AG10803 (cell line): Measurements from ENCODE around the gene CKMT1B.
"Not testable (repeated sequence)": the region's sequence is repeated elsewhere in the genome, so short reads cannot be mapped to it uniquely, and the experiment has no call there.

Experiments
- DNase-seq: peaks from one replicate; pipeline ENCODE4 v3.0.0; 2010; ENCODE audit warnings: low read depth
- H3K4me3 ChIP-seq: 2 replicates; pipeline ENCODE4 v1.5.1; 2011; ENCODE audit warnings: mild to moderate bottlenecking, low read length, control low read depth
- TF ChIP-seq, protein P1 (sequence below): conservative IDR thresholded peaks from 2 replicates; pipeline ENCODE4 v1.5.1; 2011; ENCODE audit warnings: mild to moderate bottlenecking, low read length, control low read depth, inconsistent platforms

Gene CKMT1B

DNA sequence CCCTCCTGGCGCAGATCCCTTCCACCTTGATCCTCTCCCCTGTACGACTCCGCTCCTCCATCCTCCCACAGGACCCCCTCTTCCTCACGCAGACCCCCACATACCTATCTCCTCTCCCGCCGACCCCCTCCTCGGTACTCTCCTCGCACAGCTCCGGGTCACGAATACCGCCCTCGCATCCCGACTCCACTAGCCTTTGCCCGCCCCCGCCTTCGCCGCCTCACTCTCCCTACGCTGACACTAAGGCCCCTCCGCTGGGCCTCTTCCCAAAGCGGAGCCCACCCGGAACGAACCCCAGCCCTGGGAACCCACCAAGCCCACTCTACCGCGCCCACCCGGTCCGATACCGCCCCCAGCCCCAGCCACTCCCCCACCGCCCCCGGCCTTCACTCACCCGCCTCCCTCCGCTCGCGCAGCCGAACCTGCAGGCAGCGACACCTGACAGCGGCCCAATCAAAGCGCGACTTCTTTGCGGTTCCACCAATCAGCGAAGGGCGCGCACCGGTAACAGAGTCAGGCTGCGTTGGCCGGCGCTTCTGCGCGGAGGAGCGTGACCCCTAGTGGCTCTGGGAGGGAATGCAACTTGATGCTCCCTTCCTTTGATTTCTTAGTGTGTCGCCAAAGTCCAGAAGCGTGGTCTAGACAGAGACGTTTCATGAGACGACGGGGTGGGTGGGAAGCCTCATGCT, 3.9 kb upstream of the CKMT1B start, which contains the start of gene PPIP5K1:
Gene PPIP5K1, minus strand, starts transcription at position 431 of the 689 bp plus-strand sequence. CDS start 5,704 bp downstream, outside the sequence.
- DNase-seq, H3K4me3 ChIP-seq: not testable (repeated sequence)

DNA sequence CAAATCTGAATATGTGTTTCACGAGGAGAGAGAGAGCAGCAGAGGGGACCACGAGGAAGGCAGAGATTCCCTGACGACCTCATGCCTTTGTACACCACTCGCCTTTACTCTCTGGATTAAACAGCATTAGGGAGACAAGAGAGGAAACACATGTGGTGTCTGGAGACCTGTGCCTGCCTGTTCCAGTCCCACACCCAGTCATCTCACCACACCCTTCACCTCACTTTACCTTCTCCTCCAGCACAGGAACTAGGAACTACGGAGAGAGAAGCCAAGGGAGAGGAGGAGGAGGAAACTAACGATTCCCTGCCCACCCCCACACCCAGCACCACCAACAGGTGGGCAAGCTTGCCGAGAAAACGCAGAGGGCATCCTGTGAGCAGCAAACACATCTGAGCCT, 986 bp upstream of the CKMT1B start:
- not testable (repeated sequence) for H3K4me3 ChIP-seq, DNase-seq

DNA sequence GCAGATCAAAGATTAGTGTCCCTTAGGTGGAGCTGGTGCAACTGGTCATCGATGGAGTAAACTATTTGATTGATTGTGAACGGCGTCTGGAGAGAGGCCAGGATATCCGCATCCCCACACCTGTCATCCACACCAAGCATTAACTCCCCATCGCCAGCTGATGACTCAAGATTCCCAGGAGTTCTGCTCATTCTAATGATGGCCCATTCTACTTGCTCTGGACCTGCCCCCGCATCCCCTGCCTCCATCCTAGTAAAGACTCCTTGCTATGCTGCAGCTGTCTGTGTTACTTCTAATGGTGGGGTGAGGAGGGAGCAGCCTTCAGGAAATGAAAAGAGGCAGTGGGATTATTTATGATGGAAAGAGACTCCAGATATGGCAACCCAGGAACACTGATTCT, 5.3 kb downstream of the CKMT1B start:
- not testable (repeated sequence) for H3K4me3 ChIP-seq, DNase-seq

DNA sequence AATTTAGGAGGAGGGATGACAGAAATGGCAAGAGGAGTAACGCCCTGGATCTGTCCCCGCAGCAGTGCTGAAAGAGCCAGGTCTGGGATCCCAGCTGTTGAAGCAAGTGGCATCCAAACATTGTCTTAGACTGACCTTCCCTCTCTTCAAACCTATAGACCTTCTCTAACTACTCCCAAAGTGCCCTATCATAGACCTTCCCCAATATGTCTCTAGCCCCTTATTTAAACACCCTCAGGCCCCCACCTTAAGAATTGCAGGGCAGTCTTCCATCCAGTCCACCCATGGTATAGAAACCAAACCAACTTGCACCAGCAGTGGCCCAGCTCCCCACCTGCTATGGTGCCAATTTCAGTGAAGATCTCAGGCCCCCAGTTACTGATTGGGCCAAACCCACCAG, 6.4 kb downstream of the CKMT1B start:
- not testable (repeated sequence) for DNase-seq

DNA sequence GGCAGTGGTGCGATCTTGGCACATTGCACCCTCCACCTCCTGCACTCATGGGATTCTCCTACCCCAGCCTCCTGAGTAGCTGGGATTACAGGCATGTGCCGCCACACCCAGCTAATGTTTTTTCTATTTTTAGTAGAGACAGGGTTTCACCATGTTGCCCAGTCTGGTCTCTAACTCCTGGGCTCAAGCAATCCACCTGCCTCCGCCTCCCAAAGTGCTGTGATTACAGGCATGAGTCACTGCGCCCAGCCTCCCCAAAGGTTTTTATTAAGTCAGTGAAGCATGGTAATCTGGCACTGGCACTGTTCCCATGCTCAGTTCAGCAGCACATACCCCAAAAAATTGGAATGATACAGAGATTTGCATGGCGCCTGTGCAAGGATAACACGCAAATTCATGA, 8.4 kb downstream of the CKMT1B start:
- not testable (repeated sequence) for H3K4me3 ChIP-seq, DNase-seq

More for the DNA sequence above, 6.4 kb downstream of the CKMT1B start:
- not testable (repeated sequence) for H3K4me3 ChIP-seq

DNA sequence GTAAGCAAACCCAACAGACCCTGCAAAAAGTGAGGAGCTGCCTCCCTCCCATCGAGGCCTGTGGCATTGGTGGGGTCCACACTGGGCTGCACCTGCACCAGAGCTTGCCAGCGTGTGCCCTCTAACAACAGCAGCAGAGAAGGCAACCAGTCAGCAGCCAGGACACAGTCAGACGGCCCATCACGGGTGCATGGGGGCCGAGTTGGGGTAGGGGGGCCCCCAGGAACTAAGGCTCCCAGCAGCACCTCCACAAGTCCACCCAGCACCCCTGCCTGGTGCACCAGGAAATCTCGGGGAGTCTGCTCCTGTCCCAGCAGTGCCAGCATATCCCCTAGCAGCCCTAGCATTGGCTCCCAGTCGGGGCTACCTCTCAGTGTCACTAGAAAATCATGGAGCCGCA, 23.9 kb downstream of the CKMT1B start:
- DNase-seq, H3K4me3 ChIP-seq: not testable (repeated sequence)

DNA sequence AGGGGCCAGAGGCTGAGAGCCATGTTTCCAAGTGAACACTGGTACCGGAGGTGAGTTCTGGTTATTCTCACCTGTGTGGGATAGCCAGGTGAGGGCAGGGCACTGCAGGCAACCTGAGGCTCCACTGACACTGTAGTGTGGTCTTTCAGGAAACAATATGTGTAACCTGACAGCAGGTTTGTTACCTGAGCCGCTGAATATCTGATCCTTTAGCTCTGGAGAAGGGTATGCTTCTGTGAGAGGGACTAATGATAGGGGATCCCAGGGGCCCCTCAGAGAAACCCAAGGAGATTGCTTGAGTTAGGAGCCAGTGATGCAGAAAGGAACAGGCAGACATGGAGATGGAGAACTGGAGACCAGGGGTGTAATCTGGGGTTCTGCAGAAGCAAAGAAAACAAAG, 24.9 kb downstream of the CKMT1B start, which contains the start of gene STRC:
Gene STRC, minus strand, starts transcription at position 101 of the 400 bp plus-strand sequence. Its CDS starts 78 bp downstream, at position 23.
- DNase-seq, H3K4me3 ChIP-seq: not testable (repeated sequence)

DNA sequence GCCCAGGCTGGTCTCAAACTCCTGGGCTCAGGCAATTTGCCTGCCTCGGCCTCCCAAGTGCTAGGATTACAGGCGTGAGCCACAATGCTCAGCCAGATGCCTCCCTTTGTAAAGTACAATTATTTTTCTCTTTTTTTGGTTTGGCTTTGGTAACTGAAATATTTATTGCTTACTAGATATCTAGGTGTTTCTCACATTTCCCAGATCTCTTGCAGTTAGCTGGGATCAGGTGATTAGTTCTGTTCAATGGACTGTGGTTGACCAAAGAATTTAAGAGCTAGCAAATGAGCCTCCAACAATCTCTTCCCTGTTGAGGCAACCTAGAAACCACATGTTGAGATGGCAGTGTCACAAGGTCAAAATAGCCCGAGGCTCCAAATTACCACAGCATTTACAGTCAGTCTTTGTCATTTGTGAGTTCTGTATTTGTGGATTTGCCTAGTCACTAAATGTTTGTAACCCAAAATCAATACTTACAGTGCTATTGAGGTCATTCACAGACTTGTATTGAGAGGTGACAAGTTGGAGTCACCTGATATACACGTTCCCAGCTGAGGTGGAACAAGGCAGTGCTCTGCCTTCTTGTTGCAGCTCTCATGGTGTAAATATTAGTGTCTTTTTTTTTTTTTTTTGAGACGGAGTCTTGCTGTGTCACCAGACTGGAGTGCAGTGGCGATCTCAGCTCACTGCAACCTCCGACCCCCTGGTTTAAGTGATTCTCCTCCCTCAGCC, 28.4 kb downstream of the CKMT1B start:
- H3K4me3 ChIP-seq = not testable (repeated sequence)
- DNase-seq = peak; percentile 9

DNA sequence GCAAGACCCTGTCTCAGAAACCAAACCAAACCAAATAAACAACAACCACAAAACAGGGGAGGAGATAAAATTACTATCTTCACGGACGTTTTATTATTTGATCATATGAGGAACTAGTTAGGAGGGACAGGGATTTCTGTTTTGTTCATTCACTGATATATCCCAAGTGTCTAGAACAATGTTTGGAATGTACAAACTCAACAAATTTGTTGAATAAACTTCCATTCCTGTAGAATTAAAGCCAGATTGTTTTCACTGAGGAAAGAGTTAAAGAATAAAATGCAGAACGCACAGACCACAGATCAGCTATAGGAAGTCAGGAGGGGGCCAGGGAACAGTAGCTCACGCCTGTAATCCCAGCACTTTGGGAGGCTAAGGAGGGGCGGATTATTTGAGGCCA, 31.3 kb downstream of the CKMT1B start:
- TF ChIP-seq, protein P1, sequence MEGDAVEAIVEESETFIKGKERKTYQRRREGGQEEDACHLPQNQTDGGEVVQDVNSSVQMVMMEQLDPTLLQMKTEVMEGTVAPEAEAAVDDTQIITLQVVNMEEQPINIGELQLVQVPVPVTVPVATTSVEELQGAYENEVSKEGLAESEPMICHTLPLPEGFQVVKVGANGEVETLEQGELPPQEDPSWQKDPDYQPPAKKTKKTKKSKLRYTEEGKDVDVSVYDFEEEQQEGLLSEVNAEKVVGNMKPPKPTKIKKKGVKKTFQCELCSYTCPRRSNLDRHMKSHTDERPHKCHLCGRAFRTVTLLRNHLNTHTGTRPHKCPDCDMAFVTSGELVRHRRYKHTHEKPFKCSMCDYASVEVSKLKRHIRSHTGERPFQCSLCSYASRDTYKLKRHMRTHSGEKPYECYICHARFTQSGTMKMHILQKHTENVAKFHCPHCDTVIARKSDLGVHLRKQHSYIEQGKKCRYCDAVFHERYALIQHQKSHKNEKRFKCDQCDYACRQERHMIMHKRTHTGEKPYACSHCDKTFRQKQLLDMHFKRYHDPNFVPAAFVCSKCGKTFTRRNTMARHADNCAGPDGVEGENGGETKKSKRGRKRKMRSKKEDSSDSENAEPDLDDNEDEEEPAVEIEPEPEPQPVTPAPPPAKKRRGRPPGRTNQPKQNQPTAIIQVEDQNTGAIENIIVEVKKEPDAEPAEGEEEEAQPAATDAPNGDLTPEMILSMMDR = no peak
- peak; percentile 36 for DNase-seq
- H3K4me3 ChIP-seq = no peak overlapping the region

DNA sequence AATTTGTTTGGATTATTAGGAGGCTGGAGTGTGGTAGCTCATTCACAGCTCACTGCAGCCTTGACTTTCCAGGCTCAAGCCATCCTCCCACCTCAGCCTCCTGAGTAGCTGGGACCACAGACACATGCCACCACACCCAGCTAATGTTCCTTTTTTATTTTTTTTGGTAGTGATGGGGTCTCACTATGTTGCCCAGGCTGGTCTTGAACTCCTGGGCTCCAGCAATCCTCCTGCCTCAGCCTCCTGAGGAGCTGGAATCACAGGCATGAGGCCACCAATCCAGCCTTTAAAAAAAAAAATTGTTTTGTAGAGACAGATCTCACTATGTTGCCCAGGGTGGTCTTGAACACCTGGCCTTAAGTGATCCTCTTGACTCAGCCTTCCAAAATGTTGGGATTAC, 33.1 kb downstream of the CKMT1B start:
- not testable (repeated sequence) for H3K4me3 ChIP-seq, DNase-seq

DNA sequence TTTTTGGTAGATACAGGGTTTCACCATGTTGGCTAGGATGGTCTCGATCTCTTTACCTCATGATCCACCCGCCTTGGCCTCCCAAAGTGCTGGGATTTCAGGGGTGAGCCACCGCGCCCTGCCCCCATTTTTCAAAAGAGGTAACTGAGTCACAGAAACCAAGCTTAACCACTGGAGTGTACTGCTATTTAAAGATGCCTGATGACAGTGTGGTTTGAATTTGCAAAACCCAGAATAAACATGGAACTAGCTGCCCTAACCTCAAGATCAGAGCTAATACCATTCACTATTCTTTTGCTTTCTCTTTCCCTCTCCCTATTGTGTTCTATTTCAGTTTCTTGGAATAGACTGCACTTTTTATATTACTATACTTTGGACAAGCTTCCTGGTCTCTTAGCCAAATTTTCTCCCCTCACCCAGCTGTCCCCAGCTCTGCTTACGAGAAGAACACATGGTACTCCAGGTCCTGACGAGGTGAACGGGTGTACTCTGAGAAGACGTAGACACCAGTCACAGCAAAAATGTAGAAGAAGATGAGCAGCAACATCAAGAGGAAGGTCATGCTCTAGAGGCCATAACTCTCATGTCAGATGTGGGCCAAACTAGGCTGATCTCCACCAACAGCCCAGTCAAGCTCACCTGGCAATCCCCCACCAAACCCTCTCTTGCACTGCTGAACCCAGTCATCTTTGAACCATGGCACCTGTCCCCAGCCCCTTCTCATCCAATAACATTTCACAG, 44.8 kb downstream of the CKMT1B start:
- DNase-seq, H3K4me3 ChIP-seq: not testable (repeated sequence)
